Fibroblast of pulmonary artery (primary cell): Measurements from ENCODE around the gene AHCYL1.
A peak's percentile ranks its signal among the peaks of the same experiment; 100 is the strongest.

Experiments
- DNase-seq: peaks from one replicate; pipeline ENCODE4 v3.0.0-alpha.2; 2010; ENCODE audit warnings: low read depth
- H3K4me3 ChIP-seq: replicated peaks from 2 replicates; pipeline ENCODE4 v1.5.1; 2011; ENCODE audit warnings: low read depth, mild to moderate bottlenecking, control low read depth, low read length, moderate library complexity
- TF ChIP-seq, protein P1 (sequence below): IDR thresholded peaks from 2 replicates; pipeline ENCODE4 v1.5.1; 2011; ENCODE audit warnings: mild to moderate bottlenecking, control low read depth, low read length, inconsistent platforms; ENCODE audit errors: missing control alignments

AHCYL1 gene

DNA sequence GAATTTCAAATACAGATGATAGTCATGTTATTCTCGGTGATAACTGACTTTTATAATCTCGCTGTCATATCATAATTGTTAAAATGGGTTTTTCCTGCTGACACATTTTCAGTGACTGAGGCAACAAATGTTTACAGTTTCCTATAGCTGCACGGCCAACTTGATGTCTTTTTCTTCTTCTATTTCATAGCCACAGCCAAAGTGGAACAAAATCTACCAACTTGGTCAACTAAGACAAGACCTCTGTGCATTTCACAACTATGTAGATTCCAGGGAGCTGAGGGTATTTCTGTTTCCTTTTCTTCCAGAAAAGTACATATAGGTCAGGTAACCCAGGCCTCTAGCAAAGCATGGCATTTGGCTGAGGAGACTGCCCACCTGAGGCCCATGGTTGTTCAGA, 10.4 kb upstream of the AHCYL1 start:
- H3K4me3 ChIP-seq: no peak overlapping the region
- TF ChIP-seq, protein P1, sequence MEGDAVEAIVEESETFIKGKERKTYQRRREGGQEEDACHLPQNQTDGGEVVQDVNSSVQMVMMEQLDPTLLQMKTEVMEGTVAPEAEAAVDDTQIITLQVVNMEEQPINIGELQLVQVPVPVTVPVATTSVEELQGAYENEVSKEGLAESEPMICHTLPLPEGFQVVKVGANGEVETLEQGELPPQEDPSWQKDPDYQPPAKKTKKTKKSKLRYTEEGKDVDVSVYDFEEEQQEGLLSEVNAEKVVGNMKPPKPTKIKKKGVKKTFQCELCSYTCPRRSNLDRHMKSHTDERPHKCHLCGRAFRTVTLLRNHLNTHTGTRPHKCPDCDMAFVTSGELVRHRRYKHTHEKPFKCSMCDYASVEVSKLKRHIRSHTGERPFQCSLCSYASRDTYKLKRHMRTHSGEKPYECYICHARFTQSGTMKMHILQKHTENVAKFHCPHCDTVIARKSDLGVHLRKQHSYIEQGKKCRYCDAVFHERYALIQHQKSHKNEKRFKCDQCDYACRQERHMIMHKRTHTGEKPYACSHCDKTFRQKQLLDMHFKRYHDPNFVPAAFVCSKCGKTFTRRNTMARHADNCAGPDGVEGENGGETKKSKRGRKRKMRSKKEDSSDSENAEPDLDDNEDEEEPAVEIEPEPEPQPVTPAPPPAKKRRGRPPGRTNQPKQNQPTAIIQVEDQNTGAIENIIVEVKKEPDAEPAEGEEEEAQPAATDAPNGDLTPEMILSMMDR: no peak
- no peak for DNase-seq

GRCh38 chr1:109975718-109976117, 8.8 kb upstream of the AHCYL1 start:
- H3K4me3 ChIP-seq: no peak overlapping the region
- peak; percentile 91 for DNase-seq

GRCh38 chr1:109976762-109977161, 7.8 kb upstream of the AHCYL1 start:
- no peak overlapping the region for H3K4me3 ChIP-seq
- DNase-seq: no peak
- TF ChIP-seq, protein P1: no peak

More at GRCh38 chr1:109975718-109976117, 8.8 kb upstream of the AHCYL1 start:
- TF ChIP-seq, protein P1: no peak

DNA sequence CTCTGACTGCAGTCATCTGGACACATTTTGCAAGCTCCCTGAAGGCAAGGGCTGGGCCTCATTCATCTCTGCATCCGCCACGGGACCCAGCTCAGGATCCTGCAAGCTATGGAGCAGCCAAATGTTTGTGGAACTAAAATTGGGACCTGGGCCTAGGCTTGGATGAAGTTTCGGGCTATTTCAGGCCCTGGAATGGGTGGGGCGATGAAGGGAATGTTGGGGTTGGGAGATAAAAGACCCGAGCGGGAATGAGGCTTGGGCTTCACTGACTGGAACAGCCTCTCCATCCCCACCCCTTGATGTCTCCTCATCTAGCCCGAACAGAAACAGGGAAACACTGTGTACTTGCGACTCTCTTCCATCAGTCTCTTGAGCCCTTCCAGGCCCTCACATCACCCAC, 7.3 kb upstream of the AHCYL1 start:
- TF ChIP-seq, protein P1: no peak
- no peak for DNase-seq

DNA sequence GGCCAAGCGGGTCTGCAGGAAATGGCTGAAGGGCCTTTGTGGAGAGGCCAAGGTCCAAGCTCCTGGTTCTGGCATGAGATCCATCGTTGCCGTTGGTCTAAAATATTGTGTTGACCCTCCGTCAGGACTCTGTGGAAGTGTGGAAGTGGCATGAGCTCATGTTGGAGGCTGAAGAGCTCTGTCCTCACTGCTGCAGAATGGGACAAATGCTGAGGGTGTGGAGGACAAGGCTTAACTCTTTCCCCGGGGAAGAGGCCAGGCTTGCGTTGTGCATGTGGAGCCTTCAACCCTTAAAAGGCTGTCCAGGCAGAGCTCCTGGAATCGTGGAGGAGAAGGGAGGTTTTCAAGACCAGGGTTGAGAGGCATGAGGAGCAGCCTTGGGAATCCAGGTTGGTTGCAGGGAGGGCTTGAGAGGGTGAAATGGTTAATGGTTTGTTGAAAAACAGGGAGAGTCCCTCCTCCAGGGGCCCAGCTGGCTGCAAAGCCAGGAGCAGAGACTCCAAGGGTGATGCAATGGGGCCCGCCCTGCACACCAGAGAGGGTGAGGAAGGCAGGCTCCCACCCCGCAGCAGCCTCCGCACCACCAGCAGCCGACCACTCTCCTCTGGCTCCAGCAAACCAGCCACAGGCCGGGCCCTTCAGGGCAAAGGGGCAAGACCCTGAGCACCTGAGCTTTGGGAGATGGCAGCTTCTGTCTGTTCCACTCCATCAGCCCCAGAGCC, 6.7 kb upstream of the AHCYL1 start:
- peak; percentile 49 for DNase-seq
- TF ChIP-seq, protein P1: no peak
- no peak overlapping the region for H3K4me3 ChIP-seq

More for the DNA sequence above, 7.3 kb upstream of the AHCYL1 start:
- H3K4me3 ChIP-seq: no peak overlapping the region

DNA sequence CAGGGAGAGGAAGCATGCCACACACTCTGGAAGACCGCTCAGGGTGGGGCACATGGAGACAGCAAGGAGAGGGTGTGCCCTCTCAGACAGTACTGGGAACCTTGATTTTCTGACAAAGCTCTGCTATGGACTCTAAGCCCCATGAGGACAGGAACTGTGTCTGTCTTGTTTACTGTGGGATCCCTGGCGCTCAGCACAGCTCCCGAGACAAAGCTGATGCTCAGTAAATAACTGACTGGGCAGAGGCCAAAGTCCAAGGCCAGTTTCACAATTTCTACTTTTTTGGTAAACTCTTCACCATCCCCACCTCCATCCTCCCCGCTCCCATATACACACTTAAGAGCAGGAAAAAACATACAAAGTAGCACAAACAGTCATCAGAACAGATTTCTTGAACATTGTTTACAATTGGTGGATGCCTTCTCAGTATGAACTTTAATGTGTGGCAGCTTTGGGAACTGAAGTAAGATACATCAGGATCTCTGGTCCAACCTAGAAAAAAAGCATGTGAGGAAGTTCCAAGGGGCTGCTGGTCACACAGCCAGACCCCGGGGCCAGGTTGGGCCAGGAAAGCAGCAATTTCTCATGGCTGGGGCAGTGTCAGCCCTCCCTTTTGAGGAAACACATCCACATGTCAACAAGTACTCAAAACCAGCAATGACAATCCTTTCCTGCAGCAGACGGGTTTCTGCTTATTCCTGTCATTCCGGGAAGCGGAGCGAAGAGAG, 5.6 kb upstream of the AHCYL1 start:
- TF ChIP-seq, protein P1: no peak
- no peak for DNase-seq
- H3K4me3 ChIP-seq: no peak overlapping the region
